Nephron (organoid): ENCODE data around the gene DDX25.

ENCODE experiments used
- H3K27ac Mint-ChIP-seq, 3 experiments: 2 replicates each; pipeline ENCODE4 v1.8.0; 2020; ENCODE audit warnings: mixed read lengths in 3 of 3, mild to moderate bottlenecking in 2 of 3, moderate library complexity in 1 of 3
- H3K27me3 Mint-ChIP-seq: 2 replicates; pipeline ENCODE4 v1.8.0; 2021; ENCODE audit warnings: low read depth, mild to moderate bottlenecking, moderate library complexity, mixed read lengths
- H3K36me3 Mint-ChIP-seq: 2 replicates; pipeline ENCODE4 v1.8.0; 2020; ENCODE audit warnings: low read depth, mixed read lengths
- H3K4me1 Mint-ChIP-seq: 2 replicates; pipeline ENCODE4 v1.8.0; 2020; ENCODE audit warnings: mixed read lengths
- H3K4me3 Mint-ChIP-seq, 3 experiments: 2 replicates each; pipeline ENCODE4 v1.8.0; 2020; ENCODE audit warnings: mild to moderate bottlenecking in 3 of 3, mixed read lengths in 3 of 3, moderate library complexity in 2 of 3
- H3K9me3 Mint-ChIP-seq: 2 replicates; pipeline ENCODE4 v1.8.0; 2020; ENCODE audit warnings: mixed read lengths
- CTCF ChIP-seq, 3 experiments: fragments of 200-600 bp; sonication (generic); IDR thresholded peaks; one replicate each; pipeline ENCODE4 v1.5.0; 2021; ENCODE audit warnings: antibody characterized with exemption in 3 of 3; ENCODE audit not compliant: unreplicated experiment in 3 of 3

DDX25 gene

DNA sequence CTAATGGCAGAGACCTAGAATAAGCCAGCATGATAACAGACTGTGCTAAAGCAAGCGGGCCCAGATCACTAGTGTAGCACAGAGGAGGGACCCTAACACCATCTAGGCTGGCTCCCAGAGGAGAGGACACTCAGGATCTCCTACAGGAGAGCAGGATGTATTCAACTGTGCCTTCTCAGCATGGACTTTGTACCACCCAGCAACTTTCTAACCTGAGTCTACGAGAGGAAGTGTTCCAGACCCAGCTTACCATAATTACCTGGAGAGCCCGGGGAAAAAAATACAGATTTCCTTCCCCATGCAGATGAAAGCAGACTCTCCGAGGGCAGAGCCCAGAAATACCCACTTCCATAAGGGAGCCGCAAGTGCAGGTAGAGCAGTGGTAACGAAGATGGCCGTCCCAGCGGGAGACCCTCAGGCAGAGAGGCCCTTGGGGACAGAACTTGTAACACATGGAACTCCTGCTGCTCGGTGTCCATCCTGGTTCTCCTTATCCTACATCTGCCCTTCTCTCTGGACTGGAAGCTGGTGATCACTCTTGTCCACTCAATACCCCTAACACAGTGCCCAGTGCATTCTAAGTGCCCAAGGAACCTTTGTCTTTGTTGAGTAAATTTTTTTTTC, 20.2 kb downstream of the DDX25 start:
- TF ChIP-seq CTCF (IDR thresholded peaks at IDR 0.05; ENCODE audit: unreplicated experiment in 3 of 3): no peak
- Mint-ChIP-seq H3K9me3 (no peaks in the 10 kb centered on the region), H3K27ac (no peak overlapping the region), H3K4me1 (peaks cover 32% of the 10 kb centered on the region), H3K4me3 (no peak overlapping the region), H3K36me3 (no peaks in the 10 kb centered on the region), H3K27me3 (peaks cover 5% of the 10 kb centered on the region)

- peaks cover 9% of the 10 kb centered on the region for H3K27me3 Mint-ChIP-seq
- no peak for TF ChIP-seq CTCF (IDR thresholded peaks at IDR 0.05; ENCODE audit: unreplicated experiment in 3 of 3)
- peaks cover 37% of the 10 kb centered on the region for H3K4me1 Mint-ChIP-seq
- peak overlapping the region; percentile 42 to 73 (median 50) for H3K27ac Mint-ChIP-seq
- H3K4me3 Mint-ChIP-seq: no peak overlapping the region
- H3K9me3 Mint-ChIP-seq: no peaks in the 10 kb centered on the region
- no peaks in the 10 kb centered on the region for H3K36me3 Mint-ChIP-seq
Measured at GRCh38 chr11:125925247-125925740, 21.0 kb downstream of the DDX25 start.

DNA sequence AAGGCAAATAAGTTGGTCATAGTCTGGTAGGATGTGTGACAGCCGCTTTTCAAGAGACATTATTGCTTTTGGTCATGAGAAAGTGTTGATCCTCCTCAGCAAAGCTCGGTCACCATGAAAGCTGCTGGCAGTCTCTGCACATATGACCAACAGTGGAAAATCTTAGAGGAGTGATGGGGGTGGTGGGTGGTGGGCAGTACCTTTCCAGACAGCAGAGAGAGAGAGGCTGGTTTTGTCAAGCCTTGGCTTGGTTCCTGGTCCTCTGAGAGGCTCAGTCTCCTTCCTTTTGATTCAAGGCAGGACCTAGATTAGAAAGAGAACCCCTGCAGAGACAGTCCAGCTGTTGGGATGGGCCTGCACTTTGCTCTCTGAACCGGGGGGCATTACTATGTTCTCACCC, 21.5 kb downstream of the DDX25 start:
- no peaks in the 10 kb centered on the region for H3K9me3 Mint-ChIP-seq
- H3K27ac Mint-ChIP-seq: peak overlapping the region; percentile 31 to 73 (median 50)
- peaks cover 37% of the 10 kb centered on the region for H3K4me1 Mint-ChIP-seq
- H3K36me3 Mint-ChIP-seq: no peaks in the 10 kb centered on the region
- H3K27me3 Mint-ChIP-seq: peaks cover 13% of the 10 kb centered on the region
- H3K4me3 Mint-ChIP-seq: no peak overlapping the region
- TF ChIP-seq CTCF (IDR thresholded peaks at IDR 0.05; ENCODE audit: unreplicated experiment in 3 of 3): no peak

DNA sequence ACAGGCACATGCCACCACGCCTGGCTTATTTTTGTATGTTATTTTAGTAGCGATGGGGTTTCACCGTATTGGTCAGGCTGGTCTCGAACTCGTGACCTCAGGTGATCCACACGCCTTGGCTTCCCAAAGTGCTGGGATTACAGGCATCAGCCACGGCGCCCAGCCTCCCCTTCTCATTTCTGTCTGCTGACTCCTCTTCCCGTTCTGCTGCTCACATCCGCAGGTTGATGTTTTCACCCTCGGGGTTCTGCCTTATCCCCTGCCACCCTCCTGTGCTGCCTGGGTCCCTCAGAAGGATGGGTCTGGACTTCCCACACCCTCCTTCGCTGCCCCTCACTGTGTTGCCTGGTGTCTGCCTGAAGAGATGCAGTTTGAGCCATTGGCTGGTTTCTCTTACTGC, 22.4 kb downstream of the DDX25 start:
- no peak for TF ChIP-seq CTCF (IDR thresholded peaks at IDR 0.05; ENCODE audit: unreplicated experiment in 3 of 3)

GRCh38 chr11:125929445-125930075, 25.3 kb downstream of the DDX25 start:
- Mint-ChIP-seq H3K27ac (peak overlapping the region in 2 of 3 experiments; percentile 40 to 74), H3K4me1 (peaks cover 54% of the 10 kb centered on the region), H3K36me3 (no peaks in the 10 kb centered on the region), H3K9me3 (no peaks in the 10 kb centered on the region), H3K27me3 (peaks cover 8% of the 10 kb centered on the region), H3K4me3 (no peak overlapping the region)
- no peak for TF ChIP-seq CTCF (IDR thresholded peaks at IDR 0.05; ENCODE audit: unreplicated experiment in 3 of 3)

More for the DNA sequence above, 22.4 kb downstream of the DDX25 start:
- peaks cover 44% of the 10 kb centered on the region for H3K4me1 Mint-ChIP-seq
- no peaks in the 10 kb centered on the region for H3K36me3 Mint-ChIP-seq
- no peak overlapping the region for H3K4me3 Mint-ChIP-seq
- peak overlapping the region in 2 of 3 experiments; percentile 73 to 87 for H3K27ac Mint-ChIP-seq
- H3K9me3 Mint-ChIP-seq: no peaks in the 10 kb centered on the region
- H3K27me3 Mint-ChIP-seq: peaks cover 13% of the 10 kb centered on the region

DNA sequence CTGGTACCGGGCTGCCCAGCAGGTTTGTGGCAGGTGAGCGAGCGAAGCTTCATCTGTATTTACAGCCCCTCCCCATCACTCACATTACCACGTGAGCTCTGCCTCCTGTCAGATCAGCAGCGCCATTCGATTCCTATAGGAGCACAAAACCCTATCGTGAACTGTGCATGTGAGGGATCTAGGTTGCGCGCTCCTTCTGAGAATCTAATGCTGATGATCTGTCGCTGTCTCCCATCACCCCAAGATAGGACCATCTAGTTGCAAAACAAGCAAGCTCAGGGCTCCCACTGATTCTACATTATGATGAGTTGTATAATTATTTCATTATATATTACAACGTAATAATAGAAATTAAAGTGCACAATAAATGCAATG, 25.8 kb downstream of the DDX25 start:
- no peak overlapping the region for H3K4me3 Mint-ChIP-seq
- H3K4me1 Mint-ChIP-seq: peaks cover 53% of the 10 kb centered on the region

More for the DNA sequence above, 25.8 kb downstream of the DDX25 start:
- Mint-ChIP-seq H3K27ac (peak overlapping the region in 1 of 3 experiments; percentile 40), H3K27me3 (peaks cover 8% of the 10 kb centered on the region), H3K36me3 (no peaks in the 10 kb centered on the region), H3K9me3 (no peaks in the 10 kb centered on the region)
- TF ChIP-seq CTCF (IDR thresholded peaks at IDR 0.05; ENCODE audit: unreplicated experiment in 3 of 3): no peak
